IMR-90 (cell line): Measurements from ENCODE around the gene ZNF57. TPM values are rescaled to one million over a fixed set of nuclear protein-coding genes. Genes with fewer than 3 reads are reported as not detected.

ENCODE experiments used
- ATAC-seq: fragments of 200-7000 bp; cut with Tn5 transposase; 2 replicates; pipeline ENCODE4 v1.9.1; 2020; ENCODE audit warnings: low read depth, mild to moderate bottlenecking, moderate library complexity
- BruUV-seq: library from RNA; stranded (reverse); fragments of 400-500 nt; replicated peaks from 2 replicates; lab custom pipeline; 2021; lab: Mats Ljungman, UMichigan
- CTCF ChIA-PET: fragments of 300-600 bp; formaldehyde crosslinking; extraction: SDS; loops from one replicate; lab custom pipeline; 2021; ENCODE audit warnings: antibody characterized with exemption; lab: Yijun Ruan, JAX
- POLR2A ChIA-PET: fragments of 300-600 bp; sonication (Branson Sonifier 250); formaldehyde crosslinking; loops from one replicate; lab custom pipeline; 2022; ENCODE audit warnings: antibody characterized with exemption; ENCODE audit not compliant: unreplicated experiment; lab: Charles Lee
- DNase-seq: peaks from one replicate; pipeline ENCODE4 v3.0.0; 2013
- H2AFZ ChIP-seq: replicated peaks from 2 replicates; pipeline ENCODE3; 2013; ENCODE audit warnings: low read length, mild to moderate bottlenecking; ENCODE audit not compliant: poor library complexity
- H2AK5ac ChIP-seq: 2 replicates; pipeline ENCODE4 v1.6.1; 2013; ENCODE audit warnings: low read depth, low read length, inconsistent platforms
- H2AK9ac ChIP-seq: replicated peaks from 2 replicates; pipeline ENCODE3; 2013; ENCODE audit warnings: mild to moderate bottlenecking, low read depth, low read length, moderate library complexity; ENCODE audit not compliant: poor library complexity
- H2BK120ac ChIP-seq: 2 replicates; pipeline ENCODE4 v1.6.1; 2013; ENCODE audit warnings: low read depth, low read length, inconsistent platforms
- H2BK15ac ChIP-seq: 3 replicates; pipeline ENCODE4 v1.6.1; 2013; ENCODE audit warnings: low read depth, low read length, inconsistent platforms
- H2BK20ac ChIP-seq: 2 replicates; pipeline ENCODE4 v1.6.1; 2013; ENCODE audit warnings: low read depth, mild to moderate bottlenecking, inconsistent platforms, low read length, moderate library complexity
- H2BK5ac ChIP-seq: 2 replicates; pipeline ENCODE4 v1.6.1; 2013; ENCODE audit warnings: mild to moderate bottlenecking, low read depth, low read length, inconsistent platforms; ENCODE audit not compliant: poor library complexity, severe bottlenecking
- H3K14ac ChIP-seq: replicated peaks from 2 replicates; pipeline ENCODE4 v1.6.1; 2013; ENCODE audit warnings: low read depth, low read length, inconsistent platforms
- H3K18ac ChIP-seq: 2 replicates; pipeline ENCODE4 v1.6.1; 2013; ENCODE audit warnings: low read depth, low read length, control low read depth
- H3K23ac ChIP-seq: 2 replicates; pipeline ENCODE4 v1.6.1; 2013; ENCODE audit warnings: low read depth, low read length, inconsistent platforms
- H3K27ac ChIP-seq: 2 replicates; pipeline ENCODE4 v1.5.1; 2013; ENCODE audit warnings: mild to moderate bottlenecking, control low read depth, low read length; ENCODE audit not compliant: insufficient read depth
- H3K27me3 ChIP-seq: 2 replicates; pipeline ENCODE4 v1.6.1; 2013; ENCODE audit warnings: low read length; ENCODE audit not compliant: control insufficient read depth, insufficient read depth
- H3K36me3 ChIP-seq: 2 replicates; pipeline ENCODE4 v1.6.1; 2013; ENCODE audit warnings: low read length, mixed read lengths; ENCODE audit not compliant: control insufficient read depth, insufficient read depth
- H3K4ac ChIP-seq: 2 replicates; pipeline ENCODE4 v1.6.1; 2013; ENCODE audit warnings: low read depth, low read length, inconsistent platforms
- H3K4me1 ChIP-seq: 2 replicates; pipeline ENCODE4 v1.6.1; 2013; ENCODE audit warnings: low read length, mixed read lengths; ENCODE audit not compliant: control insufficient read depth, insufficient read depth
- H3K4me2 ChIP-seq: 2 replicates; pipeline ENCODE4 v1.6.1; 2013; ENCODE audit warnings: low read depth, mild to moderate bottlenecking, control low read depth, low read length, moderate library complexity
- H3K4me3 ChIP-seq: 2 replicates; pipeline ENCODE4 v1.5.1; 2013; ENCODE audit warnings: low read depth, mild to moderate bottlenecking, control low read depth, low read length, moderate library complexity; ENCODE audit not compliant: insufficient read depth
- H3K56ac ChIP-seq: 2 replicates; pipeline ENCODE4 v1.6.1; 2013; ENCODE audit warnings: low read length, inconsistent platforms; ENCODE audit not compliant: insufficient read depth; ENCODE audit errors: extremely low read depth
- H3K79me1 ChIP-seq, 2 experiments: 2 replicates each; pipeline ENCODE4 v1.6.1; 2013; ENCODE audit warnings: low read length in 2 of 2, inconsistent platforms in 1 of 2, low read depth in 1 of 2
- H3K9ac ChIP-seq: 2 replicates; pipeline ENCODE4 v1.6.1; 2013; ENCODE audit warnings: low read depth, low read length, control low read depth
- H3K9me1 ChIP-seq: 2 replicates; pipeline ENCODE4 v1.6.1; 2013; ENCODE audit warnings: low read length, inconsistent platforms; ENCODE audit not compliant: insufficient read depth
- H3K9me3 ChIP-seq: 2 replicates; pipeline ENCODE4 v1.6.1; 2013; ENCODE audit warnings: low read length; ENCODE audit not compliant: control insufficient read depth, insufficient read depth
- H4K20me1 ChIP-seq: 2 replicates; pipeline ENCODE4 v1.6.1; 2013; ENCODE audit warnings: low read length, inconsistent platforms; ENCODE audit not compliant: insufficient read depth
- H4K5ac ChIP-seq: 2 replicates; pipeline ENCODE4 v1.6.1; 2013; ENCODE audit warnings: mild to moderate bottlenecking, low read depth, low read length, control low read depth
- H4K8ac ChIP-seq, 2 experiments: 2 replicates each; pipeline ENCODE4 v1.6.1; 2013; ENCODE audit warnings: low read depth in 2 of 2, low read length in 2 of 2, control low read depth in 1 of 2, inconsistent platforms in 1 of 2
- H4K91ac ChIP-seq: 2 replicates; pipeline ENCODE4 v1.6.1; 2013; ENCODE audit warnings: low read depth, low read length, inconsistent platforms; ENCODE audit not compliant: insufficient read depth
- BHLHE40 ChIP-seq: fragments of 150-350 bp; IDR thresholded peaks from 2 replicates; pipeline ENCODE4 v1.6.1; 2016; ENCODE audit warnings: mild to moderate bottlenecking, low read depth, low read length
- CEBPB ChIP-seq: IDR thresholded peaks from 2 replicates; pipeline ENCODE4 v1.6.1; 2012; ENCODE audit warnings: low read depth, low read length, improper control_type of control experiment
- CHD1 ChIP-seq: IDR thresholded peaks from 2 replicates; pipeline ENCODE4 v1.6.1; 2012; ENCODE audit warnings: low read depth, low read length, improper control_type of control experiment
- CTCF ChIP-seq: conservative IDR thresholded peaks from 2 replicates; pipeline ENCODE4 v1.5.1; 2012; ENCODE audit warnings: mild to moderate bottlenecking, low read depth, low read length, improper control_type of control experiment
- ELK1 ChIP-seq: fragments of 150-350 bp; IDR thresholded peaks from 2 replicates; pipeline ENCODE4 v1.6.1; 2016; ENCODE audit warnings: low read depth, mild to moderate bottlenecking, low read length, moderate library complexity, borderline replicate concordance
- FOS ChIP-seq: fragments of 150-350 bp; IDR thresholded peaks from 2 replicates; pipeline ENCODE4 v1.6.1; 2016; ENCODE audit warnings: low read depth, low read length
- MAFK ChIP-seq: IDR thresholded peaks from 2 replicates; pipeline ENCODE4 v1.6.1; 2012; ENCODE audit warnings: low read depth, low read length, improper control_type of control experiment
- MAZ ChIP-seq: IDR thresholded peaks from 2 replicates; pipeline ENCODE4 v1.6.1; 2012; ENCODE audit warnings: low read depth, mild to moderate bottlenecking, low read length, improper control_type of control experiment, moderate library complexity, borderline replicate concordance
- MXI1 ChIP-seq: IDR thresholded peaks from 2 replicates; pipeline ENCODE4 v1.6.1; 2012; ENCODE audit warnings: low read depth, mild to moderate bottlenecking, low read length, moderate library complexity, borderline replicate concordance
- NFE2L2 ChIP-seq: fragments of 150-350 bp; IDR thresholded peaks from 2 replicates; pipeline ENCODE4 v1.6.1; 2016; ENCODE audit warnings: low read depth, mild to moderate bottlenecking, low read length
- POLR2A ChIP-seq: IDR thresholded peaks from 2 replicates; pipeline ENCODE4 v1.6.1; 2012; ENCODE audit warnings: mild to moderate bottlenecking, low read depth, low read length
- RAD21 ChIP-seq: IDR thresholded peaks from 2 replicates; pipeline ENCODE4 v1.6.1; 2012; ENCODE audit warnings: low read length, improper control_type of control experiment
- RCOR1 ChIP-seq: IDR thresholded peaks from 2 replicates; pipeline ENCODE4 v1.6.1; 2012; ENCODE audit warnings: mild to moderate bottlenecking, low read length, improper control_type of control experiment; ENCODE audit not compliant: insufficient replicate concordance
- RFX5 ChIP-seq: IDR thresholded peaks from 2 replicates; pipeline ENCODE4 v1.8.0; 2012; ENCODE audit warnings: low read depth, mild to moderate bottlenecking, low read length, moderate library complexity
- SMC3 ChIP-seq: fragments of 150-350 bp; IDR thresholded peaks from 2 replicates; pipeline ENCODE4 v1.6.1; 2016; ENCODE audit warnings: low read depth, mild to moderate bottlenecking, antibody characterized with exemption, low read length, moderate library complexity
- WGBS, 2 experiments: methylation state at CpG; one replicate each; pipeline versions ENCODE4 v1.1.5 to v1.1.7; 2013; ENCODE audit warnings: missing lambda C conversion rate in 2 of 2; ENCODE audit not compliant: insufficient read length in 1 of 2; ENCODE audit errors: extremely low coverage in 2 of 2; 5-methylcytosine and 5-hydroxymethylcytosine counted together
- dilution Hi-C: fragments of 300-500 bp; cut with HindIII; formaldehyde crosslinking; loops from one replicate; pipeline ENCODE4 v1.14.3; 2018; ENCODE audit warnings: low sequenced_read_pairs; ENCODE audit not compliant: unreplicated experiment
- in situ Hi-C: fragments of 300-500 bp; cut with MboI; formaldehyde crosslinking; loops from 3 replicates; pipeline ENCODE4 v1.14.3; 2019; ENCODE audit warnings: low sequenced_read_pairs, inconsistent platforms, mixed read lengths
- intact Hi-C: fragments of 100-400 bp; cut with micrococcal nuclease; formaldehyde crosslinking; loops from 2 replicates; pipeline ENCODE4 v1.10.0; 2022
- polyA plus RNA-seq, 3 experiments: library from polyadenylated mRNA; depleted of rRNA; stranded (reverse); fragments of >200 nt; gene quantifications; 2 replicates each; pipeline ENCODE4 v1.2.3, GENCODE V29; 2012; ENCODE audit warnings: low replicate concordance in 1 of 3
- total RNA-seq: library from RNA; depleted of rRNA; stranded (reverse); fragments of >200 nt; gene quantifications from 2 replicates; pipeline ENCODE4 v1.2.3, GENCODE V29; 2012
- TF ChIP-seq, protein P1 (sequence below): fragments of 150-350 bp; IDR thresholded peaks from 2 replicates; pipeline ENCODE4 v1.6.1; 2017; ENCODE audit warnings: mild to moderate bottlenecking, antibody characterized with exemption, low read length, low read depth

ZNF57 gene
- total and polyA plus RNA-seq, 2 of the 4 experiments (the other 2 are of a cell fraction): 2.2 to 8.6 TPM

- H2AFZ ChIP-seq: no peak overlapping the region
- H4K91ac ChIP-seq: no peak overlapping the region
- H2BK15ac ChIP-seq: no peak overlapping the region
- no peak overlapping the region for H2BK20ac ChIP-seq
- peaks cover 5% of the 10 kb centered on the region; the same call in 1 of the 2 replicates for H3K36me3 ChIP-seq
- no peak overlapping the region for H4K5ac ChIP-seq
- in situ Hi-C loops (no loop called here), dilution Hi-C loops (no loop called here), intact Hi-C loops (no loop called here)
- H2AK9ac ChIP-seq: no peak overlapping the region
- H4K20me1 ChIP-seq: no peaks in the 10 kb centered on the region
- no peak for TF ChIP-seq CHD1
- TF ChIP-seq, protein P1, sequence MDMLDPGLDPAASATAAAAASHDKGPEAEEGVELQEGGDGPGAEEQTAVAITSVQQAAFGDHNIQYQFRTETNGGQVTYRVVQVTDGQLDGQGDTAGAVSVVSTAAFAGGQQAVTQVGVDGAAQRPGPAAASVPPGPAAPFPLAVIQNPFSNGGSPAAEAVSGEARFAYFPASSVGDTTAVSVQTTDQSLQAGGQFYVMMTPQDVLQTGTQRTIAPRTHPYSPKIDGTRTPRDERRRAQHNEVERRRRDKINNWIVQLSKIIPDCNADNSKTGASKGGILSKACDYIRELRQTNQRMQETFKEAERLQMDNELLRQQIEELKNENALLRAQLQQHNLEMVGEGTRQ: no peak
- TF ChIP-seq RAD21: no peak
- TF ChIP-seq CTCF: no peak
- TF ChIP-seq ELK1: no peak
- TF ChIP-seq FOS: no peak
- no peak for TF ChIP-seq RFX5
- no peak for TF ChIP-seq MAZ
- TF ChIP-seq MAFK: no peak
- TF ChIP-seq MXI1: no peak
- no peak for TF ChIP-seq NFE2L2
- no peak for TF ChIP-seq CEBPB
- no peak for TF ChIP-seq SMC3
- no peak for TF ChIP-seq BHLHE40
- TF ChIP-seq POLR2A: no peak
- TF ChIP-seq RCOR1: no peak
- H3K9me3 ChIP-seq: peaks cover 64% of the 10 kb centered on the region
- no TSS peak for BruUV-seq
- DNase-seq: no peak
- no peak overlapping the region for H3K4me2 ChIP-seq
- H3K27ac ChIP-seq: no peak overlapping the region
- H3K14ac ChIP-seq: no peak overlapping the region
- peaks cover 0 to 3% of the 10 kb centered on the region in 2 experiments; a peak in 1 of 4 replicates for H3K79me1 ChIP-seq
- no peak for ATAC-seq
- H4K8ac ChIP-seq: no peak overlapping the region
- H3K4ac ChIP-seq: no peak overlapping the region
- H3K18ac ChIP-seq: no peak overlapping the region
- ChIA-PET CTCF (no interaction called here), POLR2A (interaction anchor here (0.5 kb wide), 1 partner anchor 92 kb away, joined by 4 read pairs; no protein-coding TSS in a partner anchor)
- no peak overlapping the region for H3K23ac ChIP-seq
- H3K56ac ChIP-seq: no peak overlapping the region
- no peaks in the 10 kb centered on the region for H3K9me1 ChIP-seq
- H2AK5ac ChIP-seq: no peak overlapping the region
- no peak overlapping the region for H2BK120ac ChIP-seq
- WGBS, 2 experiments: 80% methylated on average over 9 of the region's 27 CpGs; no CpG with 5 or more reads in 1 of the 2 experiments
- H3K4me3 ChIP-seq: no peak overlapping the region
- no peak overlapping the region for H3K9ac ChIP-seq
- H3K4me1 ChIP-seq: no peaks in the 10 kb centered on the region
- no peaks in the 10 kb centered on the region for H3K27me3 ChIP-seq
- no peak overlapping the region for H2BK5ac ChIP-seq
Observed at GRCh38 chr19:2858864-2859263, 41.9 kb upstream of the ZNF57 start.
